GM12878 (cell line): Measurements from ENCODE around the gene HAVCR1. TPM values are rescaled to one million over a fixed set of nuclear protein-coding genes. Genes with fewer than 3 reads are reported as not detected.

Source experiments
- ATAC-seq: fragments of 200-7000 bp; cut with Tn5 transposase; 3 replicates; pipeline ENCODE4 v1.9.1; 2020; ENCODE audit warnings: mild to moderate bottlenecking, moderate library complexity
- BruUV-seq: library from RNA; stranded (reverse); fragments of 400-500 nt; replicated peaks from 2 replicates; lab custom pipeline; 2021; lab: Mats Ljungman, UMichigan
- CTCF ChIA-PET: fragments of 300-600 bp; sonication (Branson Sonifier 250); formaldehyde crosslinking; extraction: SDS; loops from one replicate; lab custom pipeline; 2021; ENCODE audit warnings: inconsistent platforms; lab: Yijun Ruan, JAX
- POLR2A ChIA-PET: fragments of 350-600 bp; formaldehyde crosslinking; extraction: SDS; loops from one replicate; lab custom pipeline; 2021; ENCODE audit warnings: inconsistent platforms; lab: Charles Lee
- RAD21 ChIA-PET: fragments of 300-600 bp; sonication (Branson Sonifier 250); formaldehyde crosslinking; loops from one replicate; lab custom pipeline; 2023; ENCODE audit warnings: antibody characterized with exemption; ENCODE audit not compliant: unreplicated experiment; lab: Charles Lee
- SMC1A ChIA-PET: fragments of 300-600 bp; sonication (Branson Sonifier 250); formaldehyde crosslinking; loops from one replicate; lab custom pipeline; 2023; ENCODE audit not compliant: unreplicated experiment, uncharacterized antibody; lab: Charles Lee
- DNase-seq: peaks from one replicate; pipeline ENCODE4 v3.0.0-alpha.2; 2011; ENCODE audit warnings: low read depth, low spot score
- FAIRE-seq: peaks from 3 replicates; lab custom pipeline; 2011; peaks lifted over from hg19 to GRCh38; lab: Jason Lieb, UNC
- H2AFZ ChIP-seq: 2 replicates; pipeline ENCODE4 v1.6.0; 2011; ENCODE audit warnings: low read depth, low read length, control low read depth; ENCODE audit not compliant: control insufficient read depth
- H3K27ac ChIP-seq: 2 replicates; pipeline ENCODE4 v1.5.1; 2011; ENCODE audit warnings: control low read depth; ENCODE audit not compliant: control insufficient read depth, insufficient read depth
- H3K27me3 ChIP-seq, 2 experiments: replicated peaks in 1 of 2; 2 replicates each; pipeline versions ENCODE4 v1.6.0 to v1.6.1; 2011; ENCODE audit warnings: low read length in 1 of 2; ENCODE audit not compliant: control insufficient read depth in 2 of 2, insufficient read depth in 2 of 2
- H3K36me3 ChIP-seq, 2 experiments: 2 replicates each; pipeline ENCODE4 v1.5.1; 2011; ENCODE audit warnings: low read length in 1 of 2; ENCODE audit not compliant: control insufficient read depth in 2 of 2, insufficient read depth in 2 of 2
- H3K4me1 ChIP-seq: 2 replicates; pipeline ENCODE4 v1.6.1; 2011; ENCODE audit warnings: mild to moderate bottlenecking, low read length, moderate library complexity, mixed read lengths; ENCODE audit not compliant: control insufficient read depth, insufficient read depth
- H3K4me2 ChIP-seq: 2 replicates; pipeline ENCODE4 v1.6.0; 2011; ENCODE audit warnings: control low read depth; ENCODE audit not compliant: control insufficient read depth, insufficient read depth
- H3K4me3 ChIP-seq: fragments of 200-600 bp; sonication (generic); 2 replicates; pipeline ENCODE4 v1.5.1; 2016
- H3K79me2 ChIP-seq: 2 replicates; pipeline ENCODE4 v1.6.0; 2011; ENCODE audit warnings: low read length; ENCODE audit not compliant: control insufficient read depth, insufficient read depth
- H3K9ac ChIP-seq: 2 replicates; pipeline ENCODE4 v1.8.0; 2011; ENCODE audit warnings: low read length, control low read depth, mixed read lengths; ENCODE audit not compliant: control insufficient read depth, insufficient read depth
- H3K9me3 ChIP-seq: replicated peaks from 3 replicates; pipeline ENCODE4 v1.5.1; 2011; ENCODE audit warnings: mild to moderate bottlenecking, low read length; ENCODE audit not compliant: control insufficient read depth, insufficient read depth
- H4K20me1 ChIP-seq: 2 replicates; pipeline ENCODE4 v1.6.0; 2011; ENCODE audit not compliant: control insufficient read depth, insufficient read depth
- ATF2 ChIP-seq: IDR thresholded peaks from 2 replicates; pipeline ENCODE4 v1.6.1; 2012; ENCODE audit warnings: low read length, inconsistent platforms
- BACH1 ChIP-seq: fragments of 450-650 bp; IDR thresholded peaks from 2 replicates; pipeline ENCODE4 v1.6.1; 2017; ENCODE audit warnings: mild to moderate bottlenecking, borderline replicate concordance
- MTA2 ChIP-seq: fragments of 450-650 bp; IDR thresholded peaks from 2 replicates; pipeline ENCODE4 v1.6.1; 2016; ENCODE audit warnings: low read depth, mild to moderate bottlenecking, moderate library complexity
- MYC ChIP-seq: IDR thresholded peaks from 2 replicates; pipeline ENCODE4 v1.6.1; 2011; ENCODE audit warnings: mild to moderate bottlenecking, low read length, moderate library complexity, inconsistent platforms; ENCODE audit not compliant: insufficient read depth, insufficient replicate concordance, insufficient read length, severe bottlenecking
- NR2C1 ChIP-seq: fragments of 450-650 bp; IDR thresholded peaks from 2 replicates; pipeline ENCODE4 v1.6.1; 2017; ENCODE audit warnings: antibody characterized with exemption, mild to moderate bottlenecking, moderate library complexity
- PRDM15 ChIP-seq: fragments of 450-650 bp; formaldehyde crosslinking; IDR thresholded peaks from 2 replicates; pipeline ENCODE4 v1.4.0; 2020; ENCODE audit warnings: mild to moderate bottlenecking, moderate library complexity
- TARDBP ChIP-seq: IDR thresholded peaks from 2 replicates; pipeline ENCODE4 v1.6.1; 2016; ENCODE audit warnings: borderline replicate concordance
- TCF7 ChIP-seq: IDR thresholded peaks from 2 replicates; pipeline ENCODE4 v1.6.1; 2014; ENCODE audit warnings: antibody characterized with exemption, borderline replicate concordance
- USF1 ChIP-seq: IDR thresholded peaks from 2 replicates; pipeline ENCODE4 v1.6.1; 2011; ENCODE audit warnings: borderline replicate concordance, low read depth, mild to moderate bottlenecking, moderate library complexity, mixed read lengths, low read length; ENCODE audit not compliant: insufficient read depth; ENCODE audit errors: extremely low read length
- ZBTB11 ChIP-seq: fragments of 450-650 bp; formaldehyde crosslinking; IDR thresholded peaks from 2 replicates; pipeline ENCODE4 v1.5.0; 2022; ENCODE audit warnings: mild to moderate bottlenecking, missing genetic modification characterization
- ZNF207 ChIP-seq: fragments of 450-650 bp; IDR thresholded peaks from 2 replicates; pipeline ENCODE4 v1.6.1; 2014; ENCODE audit warnings: antibody characterized with exemption, mild to moderate bottlenecking, borderline replicate concordance
- ZNF24 ChIP-seq: fragments of 450-650 bp; IDR thresholded peaks from 2 replicates; pipeline ENCODE4 v1.6.1; 2017; ENCODE audit warnings: antibody characterized with exemption, mild to moderate bottlenecking
- WGBS: methylation state at CpG from one replicate; pipeline ENCODE4 v1.1.6; 2016; ENCODE audit warnings: low lambda C conversion rate; ENCODE audit not compliant: insufficient replicate concordance, insufficient coverage; ENCODE audit errors: missing lambda C conversion rate; 5-methylcytosine and 5-hydroxymethylcytosine counted together
- in situ Hi-C: fragments of 300-500 bp; cut with MboI; formaldehyde crosslinking; loops from 9 replicates; pipeline ENCODE4 v1.14.3; 2018; ENCODE audit warnings: mixed read lengths
- intact Hi-C: fragments of 100-400 bp; cut with micrococcal nuclease; formaldehyde crosslinking; loops from one replicate; pipeline ENCODE4 v1.14.2; 2022; ENCODE audit not compliant: unreplicated experiment
- polyA plus RNA-seq, 11 experiments: library from polyadenylated mRNA; depleted of rRNA in 4 of 11; unstranded in 6 of 11; stranded (reverse) in 5 of 11; fragments of >200 nt; fragmentation: Nextera tagmentation in 4 of 11; fragmentation: Illumina TruSeq in 1 of 11; extraction: Ambion mirVana in 4 of 11; extraction: Trizol in 1 of 11; gene quantifications; 1 replicate in 1 of 11; 2 replicates in 10 of 11; pipeline versions ENCODE4 v1.2.1 to v1.2.3, GENCODE V29; 2011 to 2016; ENCODE audit warnings: inconsistent platforms in 2 of 11, missing spikeins in 2 of 11, low read depth in 1 of 11
- total RNA-seq, 4 experiments: library from RNA; depleted of rRNA in 3 of 4; stranded (reverse); fragments of >200 nt in 3 of 4; fragmentation: Illumina TruSeq in 1 of 4; extraction: Trizol in 1 of 4; gene quantifications; 2 replicates each; pipeline versions ENCODE4 v1.2.1 to v1.2.3, GENCODE V29; 2013 to 2021

Gene HAVCR1
- total and polyA plus RNA-seq, 10 of the 15 experiments (the other 5 are each of a cell fraction or from before 2014, with no cell fraction given): 0.08 to 0.45 TPM; not detected in 8

- Histone ChIP-seq H3K4me3 (no peak overlapping the region), H3K9me3 (no peaks in the 10 kb centered on the region; the same call in 2 of the 3 replicates), H4K20me1 (no peaks in the 10 kb centered on the region), H3K36me3 (no peaks in the 10 kb centered on the region), H3K27me3 (no peaks in the 10 kb centered on the region), H3K4me1 (peaks cover 17% of the 10 kb centered on the region), H3K27ac (no peak overlapping the region), H3K79me2 (no peaks in the 10 kb centered on the region), H2AFZ (no peak overlapping the region), H3K4me2 (no peak overlapping the region), H3K9ac (no peak overlapping the region)
- 17% methylated on average over 3 of the region's 3 CpGs for WGBS
- ChIA-PET SMC1A (interaction anchor here (0.6 to 4.1 kb wide), 2 partner anchors 37 to 137 kb away, joined by 3 to 22 read pairs; partner anchors contain the start of gene HAVCR2), POLR2A (no interaction called here), RAD21 (no interaction called here), CTCF (no interaction called here)
- in situ Hi-C loops: no loop called here
- ATAC-seq (no peak), FAIRE-seq (no peak), DNase-seq (no peak)
- no TSS peak for BruUV-seq
- intact Hi-C loops: no loop called here
- TF ChIP-seq ZNF207: no peak
- TF ChIP-seq ZNF24: no peak
- TF ChIP-seq ZBTB11: no peak
- no peak for TF ChIP-seq NR2C1
- no peak for TF ChIP-seq MTA2
- TF ChIP-seq ATF2: no peak
- no peak for TF ChIP-seq TARDBP
- TF ChIP-seq PRDM15 (CRISPR knock-in tag): no peak
- TF ChIP-seq USF1: no peak
- no peak for TF ChIP-seq BACH1
- no peak for TF ChIP-seq MYC
- no peak for TF ChIP-seq TCF7
These were observed 13.6 kb upstream of the HAVCR1 start for GRCh38 chr5:157072508-157072907.
